ENCODE data around the gene NHSL2. TPM values are rescaled to one million over a fixed set of nuclear protein-coding genes. Genes with fewer than 3 reads are reported as not detected.

NHSL2 gene
- total and polyA plus RNA-seq, 4 donors, result 1.4 to 9.9 (median 4.7) TPM

DNA sequence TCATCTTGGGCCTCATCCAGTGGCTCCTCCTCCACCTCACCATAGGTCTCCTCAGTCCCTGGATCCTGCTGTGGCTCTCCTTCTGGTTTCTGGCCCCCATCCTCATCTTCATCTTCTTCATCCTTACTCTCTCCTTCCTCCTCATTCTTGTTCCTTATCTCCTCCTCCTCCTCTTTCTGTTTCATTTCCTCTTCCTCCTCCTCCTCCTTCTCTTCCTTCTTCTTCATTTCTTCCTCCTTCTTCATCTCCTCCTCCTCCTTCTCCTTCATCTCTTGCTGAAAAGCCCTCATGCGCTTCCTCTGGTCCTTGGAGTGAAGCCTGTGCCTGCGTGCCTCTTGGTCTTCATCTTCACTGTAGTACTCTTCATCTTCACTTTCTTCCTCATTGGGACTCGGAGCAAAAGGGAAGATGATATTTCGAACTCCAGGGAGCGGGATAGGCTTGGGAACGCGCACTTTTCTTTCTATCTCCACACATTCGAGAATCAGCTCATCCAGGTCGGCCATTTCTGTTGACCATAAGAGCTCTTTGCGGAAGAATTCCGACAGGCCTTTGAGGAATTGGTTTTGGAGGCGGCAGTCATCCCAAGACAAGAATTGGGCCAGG, 219.6 kb downstream of the NHSL2 start:
- no peak for ATAC-seq (ENCODE audit: insufficient read depth, low FRiP score)
- TF ChIP-seq CTCF (IDR thresholded peaks at IDR 0.05; ENCODE audit: control extremely low read depth, extremely low read depth), result no peak
- Histone ChIP-seq H3K4me1 (ENCODE audit: control insufficient read depth in 5 of 5, insufficient read depth in 5 of 5, low read length in 5 of 5) (peaks cover 0 to 30% (median 9%) of the 10 kb centered on the region in 5 donors), H3K9me3 (ENCODE audit: control insufficient read depth in 4 of 4, insufficient read depth in 3 of 4, low read length in 3 of 4) (no peaks in the 10 kb centered on the region), H3K36me3 (ENCODE audit: control insufficient read depth in 4 of 4, insufficient read depth in 4 of 4, low read length in 4 of 4) (no peaks in the 10 kb centered on the region), H3K27ac (ENCODE audit: low read depth in 1 of 2, low read length in 1 of 2) (no peak overlapping the region), H3K4me3 (no peak overlapping the region), H3K9ac (ENCODE audit: insufficient read depth in 1 of 2, low read length in 2 of 2) (no peak overlapping the region), H3K27me3 (ENCODE audit: control insufficient read depth in 3 of 3, insufficient read depth in 3 of 3, low read length in 2 of 3) (peaks cover 0 to 13% (median 0%) of the 10 kb centered on the region in 3 donors)
- DNase-seq, result no peak
- 85 to 95% methylated on average over 12 of the region's 12 CpGs for WGBS, 2 donors

DNA sequence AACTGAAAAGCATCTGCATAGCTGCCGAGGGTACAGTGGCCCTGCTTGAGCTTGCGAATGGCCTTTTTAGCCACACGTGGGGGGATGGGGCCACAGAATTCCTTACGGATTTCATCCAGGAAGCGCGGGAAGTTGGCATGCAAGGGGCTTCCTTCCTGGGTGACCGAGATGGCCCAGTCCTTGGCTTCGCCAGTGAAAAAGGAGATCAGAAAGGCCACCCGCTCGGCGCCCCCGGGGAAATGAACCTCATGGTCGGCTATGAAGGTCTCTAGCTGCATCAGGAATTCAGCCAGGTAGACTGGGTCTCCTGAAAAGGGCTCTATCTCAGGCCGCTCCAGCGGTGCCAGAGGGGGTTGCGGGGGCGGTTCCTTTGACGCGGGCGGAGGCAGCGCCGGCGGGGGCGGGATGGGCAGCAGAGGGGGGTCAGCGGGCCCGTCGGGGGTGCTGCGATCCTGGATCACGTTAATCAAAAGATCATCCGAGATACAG, 220.2 kb downstream of the NHSL2 start:
- no peak for DNase-seq
- 40 to 60% methylated on average over 16 to 30 of the region's 30 CpGs for WGBS, 2 donors
- Histone ChIP-seq H3K4me3 (peak overlapping the region; percentile 1), H3K36me3 (ENCODE audit: control insufficient read depth in 4 of 4, insufficient read depth in 4 of 4, low read length in 4 of 4) (no peaks in the 10 kb centered on the region), H3K27ac (ENCODE audit: low read depth in 1 of 2, low read length in 1 of 2) (no peak overlapping the region), H3K9ac (ENCODE audit: insufficient read depth in 1 of 2, low read length in 2 of 2) (peak overlapping the region; percentile 21 to 63), H3K9me3 (ENCODE audit: control insufficient read depth in 4 of 4, insufficient read depth in 3 of 4, low read length in 3 of 4) (no peaks in the 10 kb centered on the region), H3K4me1 (ENCODE audit: control insufficient read depth in 5 of 5, insufficient read depth in 5 of 5, low read length in 5 of 5) (peaks cover 0 to 25% (median 4%) of the 10 kb centered on the region in 5 donors), H3K27me3 (ENCODE audit: control insufficient read depth in 3 of 3, insufficient read depth in 3 of 3, low read length in 2 of 3) (peaks cover 0 to 10% (median 0%) of the 10 kb centered on the region in 3 donors)
- no peak for TF ChIP-seq CTCF (IDR thresholded peaks at IDR 0.05; ENCODE audit: control extremely low read depth, extremely low read depth)
- ATAC-seq (ENCODE audit: insufficient read depth, low FRiP score), result no peak

- ATAC-seq (ENCODE audit: insufficient read depth, low FRiP score), result peak; percentile 80
Observed at GRCh38 chrX:72131317-72132294, 221.0 kb downstream of the NHSL2 start, which contains the start of gene RTL5. Gene RTL5, minus strand, starts transcription at chrX:72131915.

More at GRCh38 chrX:72131317-72132294, 221.0 kb downstream of the NHSL2 start, which contains the start of gene RTL5:
- Histone ChIP-seq H3K27ac (ENCODE audit: low read depth in 1 of 2, low read length in 1 of 2) (peak within 1 kb of the TSS in 1 of 2 donors; percentile 51), H3K4me3 (peak within 1 kb of the TSS; percentile 1), H3K4me1 (ENCODE audit: control insufficient read depth in 5 of 5, insufficient read depth in 5 of 5, low read length in 5 of 5) (peaks cover 0 to 21% (median 0%) of the 10 kb centered on the region in 5 donors), H3K9me3 (ENCODE audit: control insufficient read depth in 4 of 4, insufficient read depth in 3 of 4, low read length in 3 of 4) (no peaks in the 10 kb centered on the region), H3K27me3 (ENCODE audit: control insufficient read depth in 3 of 3, insufficient read depth in 3 of 3, low read length in 2 of 3) (peaks cover 0 to 10% (median 2%) of the 10 kb centered on the region in 3 donors), H3K9ac (ENCODE audit: insufficient read depth in 1 of 2, low read length in 2 of 2) (peak within 1 kb of the TSS; percentile 21 to 63), H3K36me3 (ENCODE audit: control insufficient read depth in 4 of 4, insufficient read depth in 4 of 4, low read length in 4 of 4) (no peaks in the 10 kb centered on the region)
- WGBS, 2 donors, result 3 to 26% methylated on average over 35 to 106 of the region's 106 CpGs
- peak; percentile 95 to 97 (median 96) for DNase-seq
- no peak for TF ChIP-seq CTCF (IDR thresholded peaks at IDR 0.05; ENCODE audit: control extremely low read depth, extremely low read depth)
